Coronary artery (tissue), 2 donors: ENCODE results near the gene PGK1.
"Not testable (repeated sequence)": the region's sequence is repeated elsewhere in the genome, so short reads cannot be mapped to it uniquely, and the experiment has no call there.

ENCODE experiments used
- DNase-seq: peaks from one replicate; pipeline ENCODE4 v3.0.0-alpha.2; 2017; ENCODE audit warnings: low spot score
- H3K27ac ChIP-seq, 2 donors: fragments of 200-600 bp; sonication (generic); one replicate each; pipeline ENCODE4 v1.5.1; 2016 to 2019
- H3K4me3 ChIP-seq: fragments of 200-600 bp; sonication (generic); 2 replicates; pipeline ENCODE4 v1.5.1; 2016; ENCODE audit warnings: mild to moderate bottlenecking, moderate library complexity
- CTCF ChIP-seq: fragments of 200-600 bp; sonication (generic); IDR thresholded peaks from one replicate; pipeline ENCODE4 v1.5.1; 2019; ENCODE audit warnings: antibody characterized with exemption

Gene PGK1

GRCh38 chrX:78116766-78117165 lies 12.7 kb downstream of the PGK1 start:
- DNase-seq: no peak
- H3K27ac ChIP-seq: no peak overlapping the region
- H3K4me3 ChIP-seq: no peak overlapping the region
- no peak for TF ChIP-seq CTCF

- no peak for TF ChIP-seq CTCF
- no peak overlapping the region for H3K27ac ChIP-seq
- DNase-seq: no peak
- no peak overlapping the region for H3K4me3 ChIP-seq
Observed at GRCh38 chrX:78118628-78119027, 14.6 kb downstream of the PGK1 start.

GRCh38 chrX:78119521-78120227 lies 15.6 kb downstream of the PGK1 start:
- no peak overlapping the region for H3K27ac ChIP-seq
- no peak for TF ChIP-seq CTCF
- H3K4me3 ChIP-seq: no peak overlapping the region
- DNase-seq: no peak

- no peak for DNase-seq
- Histone ChIP-seq H3K4me3 (no peak overlapping the region), H3K27ac (no peak overlapping the region)
- TF ChIP-seq CTCF: no peak
Observed at GRCh38 chrX:78123190-78123589, 19.1 kb downstream of the PGK1 start.

GRCh38 chrX:78124307-78124706 lies 20.3 kb downstream of the PGK1 start:
- TF ChIP-seq CTCF: no peak
- H3K27ac ChIP-seq: no peak overlapping the region
- no peak for DNase-seq
- no peak overlapping the region for H3K4me3 ChIP-seq

GRCh38 chrX:78125148-78125547 lies 21.1 kb downstream of the PGK1 start:
- H3K4me3 ChIP-seq: no peak overlapping the region

GRCh38 chrX:78125781-78126180 lies 21.7 kb downstream of the PGK1 start:
- not testable (repeated sequence) for DNase-seq, H3K4me3 ChIP-seq, H3K27ac ChIP-seq

More at GRCh38 chrX:78125148-78125547, 21.1 kb downstream of the PGK1 start:
- H3K27ac ChIP-seq: no peak overlapping the region
- no peak for TF ChIP-seq CTCF
- no peak for DNase-seq
